ENCODE results near the gene HCN2. TPM values are rescaled to one million over a fixed set of nuclear protein-coding genes. Genes with fewer than 3 reads are reported as not detected.
"Not testable (repeated sequence)": the region's sequence is repeated elsewhere in the genome, so short reads cannot be mapped to it uniquely, and the experiment has no call there.

Gene HCN2
- total and polyA plus RNA-seq, 10 of the 15 experiments (the other 5 are each of a cell fraction or from before 2014, with no cell fraction given): 0.01 to 0.54 (median 0.08) TPM; not detected in 4

GRCh38 chr19:604355-604754 lies 14.7 kb downstream of the HCN2 start (continued):
- TF ChIP-seq, protein P1, sequence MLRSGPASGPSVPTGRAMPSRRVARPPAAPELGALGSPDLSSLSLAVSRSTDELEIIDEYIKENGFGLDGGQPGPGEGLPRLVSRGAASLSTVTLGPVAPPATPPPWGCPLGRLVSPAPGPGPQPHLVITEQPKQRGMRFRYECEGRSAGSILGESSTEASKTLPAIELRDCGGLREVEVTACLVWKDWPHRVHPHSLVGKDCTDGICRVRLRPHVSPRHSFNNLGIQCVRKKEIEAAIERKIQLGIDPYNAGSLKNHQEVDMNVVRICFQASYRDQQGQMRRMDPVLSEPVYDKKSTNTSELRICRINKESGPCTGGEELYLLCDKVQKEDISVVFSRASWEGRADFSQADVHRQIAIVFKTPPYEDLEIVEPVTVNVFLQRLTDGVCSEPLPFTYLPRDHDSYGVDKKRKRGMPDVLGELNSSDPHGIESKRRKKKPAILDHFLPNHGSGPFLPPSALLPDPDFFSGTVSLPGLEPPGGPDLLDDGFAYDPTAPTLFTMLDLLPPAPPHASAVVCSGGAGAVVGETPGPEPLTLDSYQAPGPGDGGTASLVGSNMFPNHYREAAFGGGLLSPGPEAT (IDR thresholded peaks at IDR 0.05; ENCODE audit: low read depth): no peak
- no peak for TF ChIP-seq POU2F2 (IDR thresholded peaks at IDR 0.05; ENCODE audit: borderline replicate concordance, low read depth, low read length)
- no peak for TF ChIP-seq MTA2 (IDR thresholded peaks at IDR 0.05; ENCODE audit: low read depth)
- no peak for TF ChIP-seq NFIC (IDR thresholded peaks at IDR 0.05; ENCODE audit: low read depth, low read length)
- TF ChIP-seq BHLHE40 (IDR thresholded peaks at IDR 0.05; ENCODE audit: borderline replicate concordance in 1 of 2, low read depth in 2 of 2, low read length in 1 of 2): no peak

DNA sequence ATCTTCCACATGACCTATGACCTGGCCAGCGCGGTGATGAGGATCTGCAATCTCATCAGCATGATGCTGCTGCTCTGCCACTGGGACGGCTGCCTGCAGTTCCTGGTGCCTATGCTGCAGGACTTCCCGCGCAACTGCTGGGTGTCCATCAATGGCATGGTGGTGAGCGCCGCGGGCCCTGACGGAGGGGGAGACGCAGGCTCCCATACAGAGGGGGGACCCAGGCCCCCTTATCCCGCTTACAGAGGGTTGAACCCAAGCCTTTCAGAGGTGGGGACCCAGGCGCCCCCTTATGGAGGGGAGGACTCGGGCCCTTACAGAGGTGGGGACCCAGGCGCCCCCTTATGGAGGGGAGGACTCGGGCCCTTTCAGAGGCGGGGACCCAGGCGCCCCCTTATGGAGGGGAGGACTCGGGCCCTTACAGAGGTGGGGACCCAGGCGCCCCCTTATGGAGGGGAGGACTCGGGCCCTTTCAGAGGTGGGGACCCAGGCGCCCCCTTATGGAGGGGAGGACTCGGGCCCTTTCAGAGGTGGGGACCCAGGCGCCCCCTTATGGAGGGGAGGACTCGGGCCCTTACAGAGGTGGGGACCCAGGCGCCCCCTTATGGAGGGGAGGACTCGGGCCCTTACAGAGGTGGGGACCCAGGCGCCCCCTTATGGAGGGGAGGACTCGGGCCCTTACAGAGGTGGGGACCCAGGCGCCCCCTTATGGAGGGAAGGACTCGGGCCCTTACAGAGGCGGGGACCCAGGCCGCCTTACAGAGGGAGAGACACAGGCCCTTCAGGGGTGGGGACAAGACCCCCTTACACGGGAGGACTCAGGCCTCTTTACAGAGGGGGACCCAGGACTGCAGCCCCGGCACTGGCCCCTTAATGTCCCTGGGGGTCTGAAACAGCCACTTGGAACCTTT lies 15.6 kb downstream of the HCN2 start:
- H3K4me3 ChIP-seq; in situ Hi-C loops (cut with MboI); H4K20me1 ChIP-seq (ENCODE audit: control insufficient read depth, insufficient read depth); H3K27me3 ChIP-seq (replicated peaks in 1 of 2; ENCODE audit: control insufficient read depth in 2 of 2, insufficient read depth in 2 of 2, low read length in 1 of 2); intact Hi-C loops (cut with micrococcal nuclease; ENCODE audit: unreplicated experiment); BruUV-seq (replicated peaks); H3K36me3 ChIP-seq (ENCODE audit: control insufficient read depth in 2 of 2, insufficient read depth in 2 of 2, low read length in 1 of 2); RAD21 ChIA-PET (ENCODE audit: unreplicated experiment); H3K9me3 ChIP-seq (replicated peaks; ENCODE audit: control insufficient read depth, insufficient read depth, low read length); H3K27ac ChIP-seq (ENCODE audit: control insufficient read depth, insufficient read depth); POLR2A ChIA-PET; H3K79me2 ChIP-seq (ENCODE audit: control insufficient read depth, insufficient read depth, low read length); DNase-seq (ENCODE audit: low read depth, low spot score); H3K4me1 ChIP-seq (ENCODE audit: control insufficient read depth, insufficient read depth, low read length); H3K9ac ChIP-seq (ENCODE audit: control insufficient read depth, insufficient read depth, low read length): not testable (repeated sequence)
- SMC1A ChIA-PET (ENCODE audit: uncharacterized antibody, unreplicated experiment): interaction anchor here (0.7 kb wide), 1 partner anchor 19 kb away, joined by 3 read pairs; no protein-coding TSS in a partner anchor
- FAIRE-seq: peak; percentile 13
- H3K4me2 ChIP-seq (ENCODE audit: control insufficient read depth, insufficient read depth): peak overlapping the region; percentile 17; the same call in 1 of the 2 replicates
- TF ChIP-seq SMARCA5 (IDR thresholded peaks at IDR 0.05) (peak; percentile 83), EGR1 (IDR thresholded peaks at IDR 0.05; ENCODE audit: borderline replicate concordance in 1 of 2, low read depth in 2 of 2, low read length in 2 of 2) (peak in 1 of 2 experiments; percentile 9; a peak in 1 of 3 replicates), FOXM1 (IDR thresholded peaks at IDR 0.05; ENCODE audit: low read depth, low read length) (0 out of 2 replicates have a peak, but pooled peaks have one; percentile 23)
- TF ChIP-seq, protein P2, sequence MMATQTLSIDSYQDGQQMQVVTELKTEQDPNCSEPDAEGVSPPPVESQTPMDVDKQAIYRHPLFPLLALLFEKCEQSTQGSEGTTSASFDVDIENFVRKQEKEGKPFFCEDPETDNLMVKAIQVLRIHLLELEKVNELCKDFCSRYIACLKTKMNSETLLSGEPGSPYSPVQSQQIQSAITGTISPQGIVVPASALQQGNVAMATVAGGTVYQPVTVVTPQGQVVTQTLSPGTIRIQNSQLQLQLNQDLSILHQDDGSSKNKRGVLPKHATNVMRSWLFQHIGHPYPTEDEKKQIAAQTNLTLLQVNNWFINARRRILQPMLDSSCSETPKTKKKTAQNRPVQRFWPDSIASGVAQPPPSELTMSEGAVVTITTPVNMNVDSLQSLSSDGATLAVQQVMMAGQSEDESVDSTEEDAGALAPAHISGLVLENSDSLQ (IDR thresholded peaks at IDR 0.05): peak; percentile 53; the same call in 1 of the 2 replicates
- TF ChIP-seq, protein P3, sequence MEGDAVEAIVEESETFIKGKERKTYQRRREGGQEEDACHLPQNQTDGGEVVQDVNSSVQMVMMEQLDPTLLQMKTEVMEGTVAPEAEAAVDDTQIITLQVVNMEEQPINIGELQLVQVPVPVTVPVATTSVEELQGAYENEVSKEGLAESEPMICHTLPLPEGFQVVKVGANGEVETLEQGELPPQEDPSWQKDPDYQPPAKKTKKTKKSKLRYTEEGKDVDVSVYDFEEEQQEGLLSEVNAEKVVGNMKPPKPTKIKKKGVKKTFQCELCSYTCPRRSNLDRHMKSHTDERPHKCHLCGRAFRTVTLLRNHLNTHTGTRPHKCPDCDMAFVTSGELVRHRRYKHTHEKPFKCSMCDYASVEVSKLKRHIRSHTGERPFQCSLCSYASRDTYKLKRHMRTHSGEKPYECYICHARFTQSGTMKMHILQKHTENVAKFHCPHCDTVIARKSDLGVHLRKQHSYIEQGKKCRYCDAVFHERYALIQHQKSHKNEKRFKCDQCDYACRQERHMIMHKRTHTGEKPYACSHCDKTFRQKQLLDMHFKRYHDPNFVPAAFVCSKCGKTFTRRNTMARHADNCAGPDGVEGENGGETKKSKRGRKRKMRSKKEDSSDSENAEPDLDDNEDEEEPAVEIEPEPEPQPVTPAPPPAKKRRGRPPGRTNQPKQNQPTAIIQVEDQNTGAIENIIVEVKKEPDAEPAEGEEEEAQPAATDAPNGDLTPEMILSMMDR (IDR thresholded peaks at IDR 0.05 in 2 of 3, conservative IDR thresholded peaks at IDR 0.05 in 1 of 3; ENCODE audit: control insufficient read depth in 2 of 3, extremely low read depth in 1 of 3, insufficient read depth in 1 of 3, low read depth in 3 of 3, low read length in 3 of 3): peak; percentile 44 to 51 (median 46)
- ATAC-seq: peak; percentile 61
- 17% methylated on average over 18 of the region's 34 CpGs for WGBS (ENCODE audit: insufficient coverage, insufficient replicate concordance, low lambda C conversion rate, missing lambda C conversion rate)
- CTCF ChIA-PET: interaction anchor here (0.7 to 1.0 kb wide), 2 partner anchors 50 to 99 kb away, joined by 3 read pairs; no protein-coding TSS in a partner anchor
- peak overlapping the region; percentile 34 for H2AFZ ChIP-seq (ENCODE audit: control insufficient read depth, low read depth, low read length)
